Measurements from ENCODE around the gene OPRL1. TPM values are rescaled to one million over a fixed set of nuclear protein-coding genes. Genes with fewer than 3 reads are reported as not detected.

Gene OPRL1
- polyA plus RNA-seq, 1 of the 3 experiments (the other 2 are of a cell fraction) = 1.8 TPM

DNA sequence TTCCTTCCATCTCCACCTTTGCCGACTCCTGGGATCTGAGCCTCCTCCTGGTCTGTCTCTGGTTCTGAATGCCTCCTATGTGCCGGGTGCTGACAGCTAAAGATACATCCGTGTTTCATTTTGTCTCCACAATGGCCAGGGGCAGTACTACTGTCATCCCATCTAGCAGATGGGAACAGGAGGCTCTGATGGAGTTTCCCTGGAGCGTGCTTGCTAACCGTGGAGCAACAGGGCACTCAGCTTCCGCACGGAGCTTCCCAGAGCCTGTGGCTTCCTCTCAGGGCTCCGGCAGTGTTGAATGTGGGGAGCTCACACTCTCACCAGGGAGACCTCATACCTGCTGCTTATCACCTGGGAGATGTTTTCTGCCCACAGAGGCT, 39.4 kb downstream of the OPRL1 start:
- 86% methylated on average over 4 of the region's 8 CpGs for WGBS (ENCODE audit: low lambda C conversion rate)
- Histone ChIP-seq H3K79me2 (ENCODE audit: insufficient read depth) (no peaks in the 10 kb centered on the region), H3K27ac (ENCODE audit: low read depth in 2 of 2, low read length in 1 of 2) (no peak overlapping the region), H3K4me3 (ENCODE audit: low read depth in 2 of 2, low read length in 1 of 2) (no peak overlapping the region), H3K4me1 (ENCODE audit: control insufficient read depth in 1 of 2, insufficient read depth in 2 of 2, low read depth in 1 of 2, low read length in 1 of 2) (no peaks in the 10 kb centered on the region; a peak in 1 of 4 replicates), H3K27me3 (ENCODE audit: insufficient read depth) (peaks cover 28% of the 10 kb centered on the region), H4K20me1 (ENCODE audit: insufficient read depth) (no peaks in the 10 kb centered on the region), H3K9ac (no peak overlapping the region), H3K9me2 (no peaks in the 10 kb centered on the region), H3K9me3 (no peaks in the 10 kb centered on the region), H3F3A (replicated peaks; ENCODE audit: insufficient read depth) (no peaks in the 10 kb centered on the region), H3K4me2 (no peak overlapping the region), H2AFZ (ENCODE audit: low read depth) (no peak overlapping the region), H3K36me3 (replicated peaks in 1 of 2; ENCODE audit: control insufficient read depth in 1 of 2, insufficient read depth in 2 of 2, low read length in 1 of 2) (no peaks in the 10 kb centered on the region)
- ChIA-PET CTCF (interaction anchor here (0.8 to 15.6 kb wide), 12 partner anchors 11 to 146 kb away, joined by 3 to 252 read pairs (median 12); partner anchors contain the start of genes C20orf204, LKAAEAR1, OPRL1 and PRPF6), POLR2A (no interaction called here)
- TF ChIP-seq CHD2 (IDR thresholded peaks at IDR 0.05; ENCODE audit: low read length, partially characterized antibody) (no peak), TEAD4 (IDR thresholded peaks at IDR 0.05; ENCODE audit: borderline replicate concordance, insufficient read depth) (no peak), ELF1 (IDR thresholded peaks at IDR 0.05) (no peak), GATA2 (CRISPR knock-in tag; IDR thresholded peaks at IDR 0.05) (no peak), TAF1 (IDR thresholded peaks at IDR 0.05; ENCODE audit: borderline replicate concordance, low read depth, low read length) (no peak), MEF2A (IDR thresholded peaks at IDR 0.05; ENCODE audit: borderline replicate concordance, low read depth) (no peak), RFX5 (IDR thresholded peaks at IDR 0.05; ENCODE audit: low read length) (no peak), EP300 (IDR thresholded peaks at IDR 0.05; ENCODE audit: borderline replicate concordance in 1 of 2, low read depth in 1 of 2, low read length in 1 of 2) (no peak), FOXJ3 (CRISPR knock-in tag; IDR thresholded peaks at IDR 0.05) (no peak), RAD21 (IDR thresholded peaks at IDR 0.05; ENCODE audit: low read length) (no peak), JUND (IDR thresholded peaks at IDR 0.05) (no peak), FOSL2 (IDR thresholded peaks at IDR 0.05; ENCODE audit: borderline replicate concordance, low read depth) (no peak), NFIC (IDR thresholded peaks at IDR 0.05; ENCODE audit: borderline replicate concordance) (no peak), SIN3A (IDR thresholded peaks at IDR 0.05; ENCODE audit: borderline replicate concordance, low read depth, low read length) (no peak)
- TF ChIP-seq, protein P1, sequence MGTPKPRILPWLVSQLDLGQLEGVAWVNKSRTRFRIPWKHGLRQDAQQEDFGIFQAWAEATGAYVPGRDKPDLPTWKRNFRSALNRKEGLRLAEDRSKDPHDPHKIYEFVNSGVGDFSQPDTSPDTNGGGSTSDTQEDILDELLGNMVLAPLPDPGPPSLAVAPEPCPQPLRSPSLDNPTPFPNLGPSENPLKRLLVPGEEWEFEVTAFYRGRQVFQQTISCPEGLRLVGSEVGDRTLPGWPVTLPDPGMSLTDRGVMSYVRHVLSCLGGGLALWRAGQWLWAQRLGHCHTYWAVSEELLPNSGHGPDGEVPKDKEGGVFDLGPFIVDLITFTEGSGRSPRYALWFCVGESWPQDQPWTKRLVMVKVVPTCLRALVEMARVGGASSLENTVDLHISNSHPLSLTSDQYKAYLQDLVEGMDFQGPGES (IDR thresholded peaks at IDR 0.05; ENCODE audit: low read depth, low read length) = no peak
- TF ChIP-seq, protein P2, sequence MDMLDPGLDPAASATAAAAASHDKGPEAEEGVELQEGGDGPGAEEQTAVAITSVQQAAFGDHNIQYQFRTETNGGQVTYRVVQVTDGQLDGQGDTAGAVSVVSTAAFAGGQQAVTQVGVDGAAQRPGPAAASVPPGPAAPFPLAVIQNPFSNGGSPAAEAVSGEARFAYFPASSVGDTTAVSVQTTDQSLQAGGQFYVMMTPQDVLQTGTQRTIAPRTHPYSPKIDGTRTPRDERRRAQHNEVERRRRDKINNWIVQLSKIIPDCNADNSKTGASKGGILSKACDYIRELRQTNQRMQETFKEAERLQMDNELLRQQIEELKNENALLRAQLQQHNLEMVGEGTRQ (IDR thresholded peaks at IDR 0.05; ENCODE audit: borderline replicate concordance, low read depth, low read length) = no peak
- TF ChIP-seq, protein P3, sequence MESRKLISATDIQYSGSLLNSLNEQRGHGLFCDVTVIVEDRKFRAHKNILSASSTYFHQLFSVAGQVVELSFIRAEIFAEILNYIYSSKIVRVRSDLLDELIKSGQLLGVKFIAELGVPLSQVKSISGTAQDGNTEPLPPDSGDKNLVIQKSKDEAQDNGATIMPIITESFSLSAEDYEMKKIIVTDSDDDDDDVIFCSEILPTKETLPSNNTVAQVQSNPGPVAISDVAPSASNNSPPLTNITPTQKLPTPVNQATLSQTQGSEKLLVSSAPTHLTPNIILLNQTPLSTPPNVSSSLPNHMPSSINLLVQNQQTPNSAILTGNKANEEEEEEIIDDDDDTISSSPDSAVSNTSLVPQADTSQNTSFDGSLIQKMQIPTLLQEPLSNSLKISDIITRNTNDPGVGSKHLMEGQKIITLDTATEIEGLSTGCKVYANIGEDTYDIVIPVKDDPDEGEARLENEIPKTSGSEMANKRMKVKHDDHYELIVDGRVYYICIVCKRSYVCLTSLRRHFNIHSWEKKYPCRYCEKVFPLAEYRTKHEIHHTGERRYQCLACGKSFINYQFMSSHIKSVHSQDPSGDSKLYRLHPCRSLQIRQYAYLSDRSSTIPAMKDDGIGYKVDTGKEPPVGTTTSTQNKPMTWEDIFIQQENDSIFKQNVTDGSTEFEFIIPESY (IDR thresholded peaks at IDR 0.05; ENCODE audit: borderline replicate concordance, low read depth) = no peak
- TF ChIP-seq, protein P4, sequence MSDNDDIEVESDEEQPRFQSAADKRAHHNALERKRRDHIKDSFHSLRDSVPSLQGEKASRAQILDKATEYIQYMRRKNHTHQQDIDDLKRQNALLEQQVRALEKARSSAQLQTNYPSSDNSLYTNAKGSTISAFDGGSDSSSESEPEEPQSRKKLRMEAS (IDR thresholded peaks at IDR 0.05; ENCODE audit: low read depth) = no peak
- TF ChIP-seq, protein P5, sequence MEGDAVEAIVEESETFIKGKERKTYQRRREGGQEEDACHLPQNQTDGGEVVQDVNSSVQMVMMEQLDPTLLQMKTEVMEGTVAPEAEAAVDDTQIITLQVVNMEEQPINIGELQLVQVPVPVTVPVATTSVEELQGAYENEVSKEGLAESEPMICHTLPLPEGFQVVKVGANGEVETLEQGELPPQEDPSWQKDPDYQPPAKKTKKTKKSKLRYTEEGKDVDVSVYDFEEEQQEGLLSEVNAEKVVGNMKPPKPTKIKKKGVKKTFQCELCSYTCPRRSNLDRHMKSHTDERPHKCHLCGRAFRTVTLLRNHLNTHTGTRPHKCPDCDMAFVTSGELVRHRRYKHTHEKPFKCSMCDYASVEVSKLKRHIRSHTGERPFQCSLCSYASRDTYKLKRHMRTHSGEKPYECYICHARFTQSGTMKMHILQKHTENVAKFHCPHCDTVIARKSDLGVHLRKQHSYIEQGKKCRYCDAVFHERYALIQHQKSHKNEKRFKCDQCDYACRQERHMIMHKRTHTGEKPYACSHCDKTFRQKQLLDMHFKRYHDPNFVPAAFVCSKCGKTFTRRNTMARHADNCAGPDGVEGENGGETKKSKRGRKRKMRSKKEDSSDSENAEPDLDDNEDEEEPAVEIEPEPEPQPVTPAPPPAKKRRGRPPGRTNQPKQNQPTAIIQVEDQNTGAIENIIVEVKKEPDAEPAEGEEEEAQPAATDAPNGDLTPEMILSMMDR (IDR thresholded peaks at IDR 0.05) = no peak
- DNase-seq = peak; percentile 30
